ENCODE results near the gene SLC6A20. TPM values are rescaled to one million over a fixed set of nuclear protein-coding genes. Genes with fewer than 3 reads are reported as not detected.

SLC6A20 gene
- total and polyA plus RNA-seq, 2 experiments from 2014 or later = 0.05 to 0.14 TPM

DNA sequence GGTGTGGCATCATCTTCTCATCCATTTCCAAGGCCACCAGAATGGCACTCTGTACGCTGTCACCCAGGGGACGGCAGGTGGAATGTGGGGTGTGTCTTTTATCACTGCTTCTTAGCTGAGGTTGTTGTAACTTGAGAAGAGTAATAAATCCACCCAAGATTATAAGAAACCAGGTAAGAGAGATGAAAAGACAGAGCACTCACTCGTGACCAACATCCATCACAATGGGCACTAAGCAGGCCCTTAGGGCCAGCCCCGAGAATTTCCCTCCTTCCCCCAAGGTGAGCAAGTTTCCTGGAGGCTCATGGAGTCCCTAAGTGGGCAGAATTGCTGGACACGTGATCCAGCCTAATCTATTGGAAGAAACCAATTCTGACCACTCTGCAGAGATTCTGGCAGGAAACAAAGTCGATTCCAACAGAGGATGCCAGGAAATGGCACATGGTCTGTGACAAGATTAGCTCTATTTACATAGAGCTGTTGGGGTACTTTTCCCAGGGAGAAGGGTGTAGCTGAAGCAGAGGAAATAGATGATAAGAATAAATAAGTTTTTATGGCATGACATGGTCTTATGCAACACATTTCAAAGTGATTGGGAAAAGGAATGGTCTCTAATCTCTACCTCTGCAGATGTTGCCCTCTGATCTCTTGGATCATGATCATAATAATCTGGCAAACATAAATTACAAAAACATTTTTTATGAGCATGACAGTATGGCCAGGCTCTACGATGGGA, 22.5 kb downstream of the SLC6A20 start:
- no peaks in the 10 kb centered on the region for H4K20me1 ChIP-seq (replicated peaks; ENCODE audit: insufficient read depth)
- 0 out of 2 replicates have a peak, but pooled peaks cover 8% of the 10 kb centered on the region for H3K9me2 ChIP-seq (ENCODE audit: insufficient read depth)
- Mint-ChIP-seq H3K9me3 (no peaks in the 10 kb centered on the region), H3K4me3 (no peak overlapping the region), H3K27me3 (ENCODE audit: insufficient read depth, low read depth, poor library complexity) (peaks cover 8% of the 10 kb centered on the region), H3K27ac (no peak overlapping the region), H3K36me3 (ENCODE audit: low read depth) (no peaks in the 10 kb centered on the region), H3K4me1 (peaks cover 6% of the 10 kb centered on the region)
- H2AFZ ChIP-seq = no peak overlapping the region
- H3K36me3 ChIP-seq (ENCODE audit: insufficient read depth) = no peaks in the 10 kb centered on the region
- H3K27ac ChIP-seq (ENCODE audit: low read depth) = no peak overlapping the region
- no peaks in the 10 kb centered on the region for H3K79me2 ChIP-seq (replicated peaks; ENCODE audit: insufficient read depth)
- no peak for ATAC-seq
- no peaks in the 10 kb centered on the region for H3K27me3 ChIP-seq (ENCODE audit: insufficient read depth)
- H3K4me2 ChIP-seq = no peak overlapping the region
- H3K4me1 ChIP-seq (ENCODE audit: insufficient read depth) = peaks cover 6% of the 10 kb centered on the region
- no peak for DNase-seq (ENCODE audit: low spot score)
- TF ChIP-seq, protein P1, sequence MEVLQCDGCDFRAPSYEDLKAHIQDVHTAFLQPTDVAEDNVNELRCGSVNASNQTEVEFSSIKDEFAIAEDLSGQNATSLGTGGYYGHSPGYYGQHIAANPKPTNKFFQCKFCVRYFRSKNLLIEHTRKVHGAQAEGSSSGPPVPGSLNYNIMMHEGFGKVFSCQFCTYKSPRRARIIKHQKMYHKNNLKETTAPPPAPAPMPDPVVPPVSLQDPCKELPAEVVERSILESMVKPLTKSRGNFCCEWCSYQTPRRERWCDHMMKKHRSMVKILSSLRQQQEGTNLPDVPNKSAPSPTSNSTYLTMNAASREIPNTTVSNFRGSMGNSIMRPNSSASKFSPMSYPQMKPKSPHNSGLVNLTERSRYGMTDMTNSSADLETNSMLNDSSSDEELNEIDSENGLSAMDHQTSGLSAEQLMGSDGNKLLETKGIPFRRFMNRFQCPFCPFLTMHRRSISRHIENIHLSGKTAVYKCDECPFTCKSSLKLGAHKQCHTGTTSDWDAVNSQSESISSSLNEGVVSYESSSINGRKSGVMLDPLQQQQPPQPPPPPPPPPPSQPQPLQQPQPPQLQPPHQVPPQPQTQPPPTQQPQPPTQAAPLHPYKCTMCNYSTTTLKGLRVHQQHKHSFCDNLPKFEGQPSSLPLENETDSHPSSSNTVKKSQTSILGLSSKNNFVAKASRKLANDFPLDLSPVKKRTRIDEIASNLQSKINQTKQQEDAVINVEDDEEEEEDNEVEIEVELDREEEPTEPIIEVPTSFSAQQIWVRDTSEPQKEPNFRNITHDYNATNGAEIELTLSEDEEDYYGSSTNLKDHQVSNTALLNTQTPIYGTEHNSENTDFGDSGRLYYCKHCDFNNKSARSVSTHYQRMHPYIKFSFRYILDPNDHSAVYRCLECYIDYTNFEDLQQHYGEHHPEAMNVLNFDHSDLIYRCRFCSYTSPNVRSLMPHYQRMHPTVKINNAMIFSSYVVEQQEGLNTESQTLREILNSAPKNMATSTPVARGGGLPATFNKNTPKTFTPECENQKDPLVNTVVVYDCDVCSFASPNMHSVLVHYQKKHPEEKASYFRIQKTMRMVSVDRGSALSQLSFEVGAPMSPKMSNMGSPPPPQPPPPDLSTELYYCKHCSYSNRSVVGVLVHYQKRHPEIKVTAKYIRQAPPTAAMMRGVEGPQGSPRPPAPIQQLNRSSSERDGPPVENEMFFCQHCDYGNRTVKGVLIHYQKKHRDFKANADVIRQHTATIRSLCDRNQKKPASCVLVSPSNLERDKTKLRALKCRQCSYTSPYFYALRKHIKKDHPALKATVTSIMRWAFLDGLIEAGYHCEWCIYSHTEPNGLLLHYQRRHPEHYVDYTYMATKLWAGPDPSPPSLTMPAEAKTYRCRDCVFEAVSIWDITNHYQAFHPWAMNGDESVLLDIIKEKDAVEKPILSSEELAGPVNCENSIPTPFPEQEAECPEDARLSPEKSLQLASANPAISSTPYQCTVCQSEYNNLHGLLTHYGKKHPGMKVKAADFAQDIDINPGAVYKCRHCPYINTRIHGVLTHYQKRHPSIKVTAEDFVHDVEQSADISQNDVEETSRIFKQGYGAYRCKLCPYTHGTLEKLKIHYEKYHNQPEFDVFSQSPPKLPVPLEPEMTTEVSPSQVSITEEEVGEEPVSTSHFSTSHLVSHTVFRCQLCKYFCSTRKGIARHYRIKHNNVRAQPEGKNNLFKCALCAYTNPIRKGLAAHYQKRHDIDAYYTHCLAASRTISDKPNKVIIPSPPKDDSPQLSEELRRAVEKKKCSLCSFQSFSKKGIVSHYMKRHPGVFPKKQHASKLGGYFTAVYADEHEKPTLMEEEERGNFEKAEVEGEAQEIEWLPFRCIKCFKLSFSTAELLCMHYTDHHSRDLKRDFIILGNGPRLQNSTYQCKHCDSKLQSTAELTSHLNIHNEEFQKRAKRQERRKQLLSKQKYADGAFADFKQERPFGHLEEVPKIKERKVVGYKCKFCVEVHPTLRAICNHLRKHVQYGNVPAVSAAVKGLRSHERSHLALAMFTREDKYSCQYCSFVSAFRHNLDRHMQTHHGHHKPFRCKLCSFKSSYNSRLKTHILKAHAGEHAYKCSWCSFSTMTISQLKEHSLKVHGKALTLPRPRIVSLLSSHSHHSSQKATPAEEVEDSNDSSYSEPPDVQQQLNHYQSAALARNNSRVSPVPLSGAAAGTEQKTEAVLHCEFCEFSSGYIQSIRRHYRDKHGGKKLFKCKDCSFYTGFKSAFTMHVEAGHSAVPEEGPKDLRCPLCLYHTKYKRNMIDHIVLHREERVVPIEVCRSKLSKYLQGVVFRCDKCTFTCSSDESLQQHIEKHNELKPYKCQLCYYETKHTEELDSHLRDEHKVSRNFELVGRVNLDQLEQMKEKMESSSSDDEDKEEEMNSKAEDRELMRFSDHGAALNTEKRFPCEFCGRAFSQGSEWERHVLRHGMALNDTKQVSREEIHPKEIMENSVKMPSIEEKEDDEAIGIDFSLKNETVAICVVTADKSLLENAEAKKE (CRISPR knock-in tag; IDR thresholded peaks at IDR 0.05) = no peak
- no peak for TF ChIP-seq STAT1 (IDR thresholded peaks at IDR 0.05; ENCODE audit: unreplicated experiment)
- TF ChIP-seq JUNB (IDR thresholded peaks at IDR 0.05; ENCODE audit: unreplicated experiment) = no peak
- no peak for TF ChIP-seq EZH2 (IDR thresholded peaks at IDR 0.05; ENCODE audit: low read depth, unreplicated experiment)
- TF ChIP-seq, protein P2, sequence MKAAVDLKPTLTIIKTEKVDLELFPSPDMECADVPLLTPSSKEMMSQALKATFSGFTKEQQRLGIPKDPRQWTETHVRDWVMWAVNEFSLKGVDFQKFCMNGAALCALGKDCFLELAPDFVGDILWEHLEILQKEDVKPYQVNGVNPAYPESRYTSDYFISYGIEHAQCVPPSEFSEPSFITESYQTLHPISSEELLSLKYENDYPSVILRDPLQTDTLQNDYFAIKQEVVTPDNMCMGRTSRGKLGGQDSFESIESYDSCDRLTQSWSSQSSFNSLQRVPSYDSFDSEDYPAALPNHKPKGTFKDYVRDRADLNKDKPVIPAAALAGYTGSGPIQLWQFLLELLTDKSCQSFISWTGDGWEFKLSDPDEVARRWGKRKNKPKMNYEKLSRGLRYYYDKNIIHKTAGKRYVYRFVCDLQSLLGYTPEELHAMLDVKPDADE (IDR thresholded peaks at IDR 0.05) = no peak
- TF ChIP-seq ZNF114 (CRISPR knock-in tag; IDR thresholded peaks at IDR 0.05) = no peak
- no peak for TF ChIP-seq POLR2AphosphoS5 (IDR thresholded peaks at IDR 0.05; ENCODE audit: low read depth)
- TF ChIP-seq, protein P3, sequence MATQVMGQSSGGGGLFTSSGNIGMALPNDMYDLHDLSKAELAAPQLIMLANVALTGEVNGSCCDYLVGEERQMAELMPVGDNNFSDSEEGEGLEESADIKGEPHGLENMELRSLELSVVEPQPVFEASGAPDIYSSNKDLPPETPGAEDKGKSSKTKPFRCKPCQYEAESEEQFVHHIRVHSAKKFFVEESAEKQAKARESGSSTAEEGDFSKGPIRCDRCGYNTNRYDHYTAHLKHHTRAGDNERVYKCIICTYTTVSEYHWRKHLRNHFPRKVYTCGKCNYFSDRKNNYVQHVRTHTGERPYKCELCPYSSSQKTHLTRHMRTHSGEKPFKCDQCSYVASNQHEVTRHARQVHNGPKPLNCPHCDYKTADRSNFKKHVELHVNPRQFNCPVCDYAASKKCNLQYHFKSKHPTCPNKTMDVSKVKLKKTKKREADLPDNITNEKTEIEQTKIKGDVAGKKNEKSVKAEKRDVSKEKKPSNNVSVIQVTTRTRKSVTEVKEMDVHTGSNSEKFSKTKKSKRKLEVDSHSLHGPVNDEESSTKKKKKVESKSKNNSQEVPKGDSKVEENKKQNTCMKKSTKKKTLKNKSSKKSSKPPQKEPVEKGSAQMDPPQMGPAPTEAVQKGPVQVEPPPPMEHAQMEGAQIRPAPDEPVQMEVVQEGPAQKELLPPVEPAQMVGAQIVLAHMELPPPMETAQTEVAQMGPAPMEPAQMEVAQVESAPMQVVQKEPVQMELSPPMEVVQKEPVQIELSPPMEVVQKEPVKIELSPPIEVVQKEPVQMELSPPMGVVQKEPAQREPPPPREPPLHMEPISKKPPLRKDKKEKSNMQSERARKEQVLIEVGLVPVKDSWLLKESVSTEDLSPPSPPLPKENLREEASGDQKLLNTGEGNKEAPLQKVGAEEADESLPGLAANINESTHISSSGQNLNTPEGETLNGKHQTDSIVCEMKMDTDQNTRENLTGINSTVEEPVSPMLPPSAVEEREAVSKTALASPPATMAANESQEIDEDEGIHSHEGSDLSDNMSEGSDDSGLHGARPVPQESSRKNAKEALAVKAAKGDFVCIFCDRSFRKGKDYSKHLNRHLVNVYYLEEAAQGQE (IDR thresholded peaks at IDR 0.05; ENCODE audit: unreplicated experiment) = no peak
- no peak for TF ChIP-seq ZNF331 (CRISPR knock-in tag; IDR thresholded peaks at IDR 0.05; ENCODE audit: low read depth)
- TF ChIP-seq EZH2phosphoT487 (IDR thresholded peaks at IDR 0.05; ENCODE audit: unreplicated experiment) = no peak
- no peak overlapping the region for H3K4me3 ChIP-seq
- H3F3A ChIP-seq (replicated peaks; ENCODE audit: low read depth) = no peaks in the 10 kb centered on the region
